ENCODE measurements around the gene FAM76A. TPM values are rescaled to one million over a fixed set of nuclear protein-coding genes. Genes with fewer than 3 reads are reported as not detected.

The FAM76A gene
- total RNA-seq, 1 experiment from 2014 or later, result 9.7 TPM

- Mint-ChIP-seq H3K27ac (ENCODE audit: low read depth, unreplicated experiment) (no peak overlapping the region), H3K4me3 (ENCODE audit: unreplicated experiment) (no peak overlapping the region), H3K9me3 (ENCODE audit: unreplicated experiment) (no peaks in the 10 kb centered on the region), H3K36me3 (ENCODE audit: insufficient read depth, unreplicated experiment) (peaks cover 5% of the 10 kb centered on the region), H3K27me3 (ENCODE audit: insufficient read depth, unreplicated experiment) (peaks cover 12% of the 10 kb centered on the region), H3K4me1 (ENCODE audit: insufficient read depth, unreplicated experiment) (no peaks in the 10 kb centered on the region)
- no peak for DNase-seq (ENCODE audit: unreplicated experiment)
- no peak for TF ChIP-seq CTCF (IDR thresholded peaks at IDR 0.05; ENCODE audit: unreplicated experiment)
- CTCF ChIA-PET, result interaction anchor here (0.5 kb wide), 1 partner anchor 62 kb away, joined by 5 read pairs; no protein-coding TSS in a partner anchor
- POLR2A ChIA-PET, result no interaction called here
- intact Hi-C loops (cut with micrococcal nuclease), result no loop called here
- BruUV-seq (replicated peaks), result no TSS peak
Measured at GRCh38 chr1:27682351-27682944, 43.3 kb upstream of the FAM76A start.

- no peak overlapping the region for H3K4me3 Mint-ChIP-seq (ENCODE audit: unreplicated experiment)
- POLR2A ChIA-PET, result interaction anchor here (0.6 kb wide), 1 partner anchor 99 kb away, joined by 3 read pairs; no protein-coding TSS in a partner anchor
- H3K9me3 Mint-ChIP-seq (ENCODE audit: unreplicated experiment), result no peaks in the 10 kb centered on the region
- no peak for TF ChIP-seq CTCF (IDR thresholded peaks at IDR 0.05; ENCODE audit: unreplicated experiment)
- H3K27me3 Mint-ChIP-seq (ENCODE audit: insufficient read depth, unreplicated experiment), result peaks cover 22% of the 10 kb centered on the region
- CTCF ChIA-PET, result no interaction called here
- BruUV-seq (replicated peaks), result no TSS peak
- no peak for DNase-seq (ENCODE audit: unreplicated experiment)
- no peak overlapping the region for H3K27ac Mint-ChIP-seq (ENCODE audit: low read depth, unreplicated experiment)
- no peaks in the 10 kb centered on the region for H3K4me1 Mint-ChIP-seq (ENCODE audit: insufficient read depth, unreplicated experiment)
- intact Hi-C loops (cut with micrococcal nuclease), result no loop called here
- H3K36me3 Mint-ChIP-seq (ENCODE audit: insufficient read depth, unreplicated experiment), result peaks cover 5% of the 10 kb centered on the region
Measured at GRCh38 chr1:27684176-27684575, 41.6 kb upstream of the FAM76A start.

GRCh38 chr1:27686223-27686990 is 39.4 kb upstream of the FAM76A start:
- DNase-seq (ENCODE audit: unreplicated experiment), result no peak
- BruUV-seq (replicated peaks), result no TSS peak
- CTCF ChIA-PET, result interaction anchor here (0.6 to 1.7 kb wide), 2 partner anchors 17 to 24 kb away, joined by 3 to 5 read pairs; no protein-coding TSS in a partner anchor
- Mint-ChIP-seq H3K9me3 (ENCODE audit: unreplicated experiment) (no peaks in the 10 kb centered on the region), H3K4me3 (ENCODE audit: unreplicated experiment) (no peak overlapping the region), H3K27ac (ENCODE audit: low read depth, unreplicated experiment) (no peak overlapping the region), H3K27me3 (ENCODE audit: insufficient read depth, unreplicated experiment) (peaks cover 41% of the 10 kb centered on the region), H3K4me1 (ENCODE audit: insufficient read depth, unreplicated experiment) (no peaks in the 10 kb centered on the region), H3K36me3 (ENCODE audit: insufficient read depth, unreplicated experiment) (peaks cover 5% of the 10 kb centered on the region)
- no peak for TF ChIP-seq CTCF (IDR thresholded peaks at IDR 0.05; ENCODE audit: unreplicated experiment)
- intact Hi-C loops (cut with micrococcal nuclease), result no loop called here
- POLR2A ChIA-PET, result no interaction called here

GRCh38 chr1:27687906-27688305 is 37.9 kb upstream of the FAM76A start:
- no peaks in the 10 kb centered on the region for H3K4me1 Mint-ChIP-seq (ENCODE audit: insufficient read depth, unreplicated experiment)
- intact Hi-C loops (cut with micrococcal nuclease), result no loop called here
- H3K36me3 Mint-ChIP-seq (ENCODE audit: insufficient read depth, unreplicated experiment), result peaks cover 5% of the 10 kb centered on the region
- H3K9me3 Mint-ChIP-seq (ENCODE audit: unreplicated experiment), result no peaks in the 10 kb centered on the region
- CTCF ChIA-PET, result interaction anchor here (0.9 to 1.7 kb wide), 2 partner anchors 14 to 19 kb away, joined by 3 to 5 read pairs; no protein-coding TSS in a partner anchor
- peaks cover 41% of the 10 kb centered on the region for H3K27me3 Mint-ChIP-seq (ENCODE audit: insufficient read depth, unreplicated experiment)
- DNase-seq (ENCODE audit: unreplicated experiment), result no peak
- POLR2A ChIA-PET, result no interaction called here
- no TSS peak for BruUV-seq (replicated peaks)
- no peak overlapping the region for H3K4me3 Mint-ChIP-seq (ENCODE audit: unreplicated experiment)
- no peak overlapping the region for H3K27ac Mint-ChIP-seq (ENCODE audit: low read depth, unreplicated experiment)
- no peak for TF ChIP-seq CTCF (IDR thresholded peaks at IDR 0.05; ENCODE audit: unreplicated experiment)

Data from MCF 10A (cell line).